Measurements from ENCODE around the gene DYDC1.

The DYDC1 gene

DNA sequence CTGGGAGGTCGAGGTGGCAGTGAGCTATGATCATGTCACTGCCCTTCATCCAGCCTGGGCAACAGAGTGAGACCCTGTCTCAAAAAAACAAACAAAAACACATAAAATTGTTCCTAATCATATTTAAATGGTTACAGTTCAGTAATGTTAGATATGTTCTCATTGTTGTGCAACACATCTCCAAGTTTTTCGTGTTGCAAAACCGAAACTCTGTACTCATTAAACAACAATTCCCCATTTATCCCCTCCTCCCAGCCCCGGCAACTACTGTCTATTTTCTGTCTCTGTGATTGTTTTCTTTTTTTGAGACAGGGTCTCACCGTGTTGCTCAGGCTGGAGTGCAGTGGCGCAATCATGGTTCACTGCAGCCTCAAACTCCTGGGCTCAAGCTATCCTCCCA, 35.7 kb upstream of the DYDC1 start:
- H3K79me2 ChIP-seq (ENCODE audit: control insufficient read depth, low read length): no peaks in the 10 kb centered on the region
- H4K20me1 ChIP-seq (ENCODE audit: control insufficient read depth, insufficient read depth, low read depth, low read length): no peaks in the 10 kb centered on the region
- H3F3A ChIP-seq (ENCODE audit: control insufficient read depth, insufficient read depth): no peaks in the 10 kb centered on the region
- H3K27ac ChIP-seq (ENCODE audit: low read depth, low read length): no peak overlapping the region
- H3K4me2 ChIP-seq (ENCODE audit: low read length): no peak overlapping the region
- no peaks in the 10 kb centered on the region for H3K9me2 ChIP-seq (replicated peaks; ENCODE audit: control insufficient read depth, low read length)
- H3K27me3 ChIP-seq (ENCODE audit: control insufficient read depth, low read length): peaks cover 8% of the 10 kb centered on the region; the same call in 1 of the 2 replicates
- H3K4me1 ChIP-seq (ENCODE audit: control insufficient read depth, low read length): peaks cover 16% of the 10 kb centered on the region
- H3K4me3 ChIP-seq (ENCODE audit: low read length): no peak overlapping the region
- no peaks in the 10 kb centered on the region for H3K36me3 ChIP-seq (ENCODE audit: control insufficient read depth, low read length)
- no peak for TF ChIP-seq EZH2phosphoT487 (IDR thresholded peaks at IDR 0.05; ENCODE audit: borderline replicate concordance, low read length)
- TF ChIP-seq, protein P1, sequence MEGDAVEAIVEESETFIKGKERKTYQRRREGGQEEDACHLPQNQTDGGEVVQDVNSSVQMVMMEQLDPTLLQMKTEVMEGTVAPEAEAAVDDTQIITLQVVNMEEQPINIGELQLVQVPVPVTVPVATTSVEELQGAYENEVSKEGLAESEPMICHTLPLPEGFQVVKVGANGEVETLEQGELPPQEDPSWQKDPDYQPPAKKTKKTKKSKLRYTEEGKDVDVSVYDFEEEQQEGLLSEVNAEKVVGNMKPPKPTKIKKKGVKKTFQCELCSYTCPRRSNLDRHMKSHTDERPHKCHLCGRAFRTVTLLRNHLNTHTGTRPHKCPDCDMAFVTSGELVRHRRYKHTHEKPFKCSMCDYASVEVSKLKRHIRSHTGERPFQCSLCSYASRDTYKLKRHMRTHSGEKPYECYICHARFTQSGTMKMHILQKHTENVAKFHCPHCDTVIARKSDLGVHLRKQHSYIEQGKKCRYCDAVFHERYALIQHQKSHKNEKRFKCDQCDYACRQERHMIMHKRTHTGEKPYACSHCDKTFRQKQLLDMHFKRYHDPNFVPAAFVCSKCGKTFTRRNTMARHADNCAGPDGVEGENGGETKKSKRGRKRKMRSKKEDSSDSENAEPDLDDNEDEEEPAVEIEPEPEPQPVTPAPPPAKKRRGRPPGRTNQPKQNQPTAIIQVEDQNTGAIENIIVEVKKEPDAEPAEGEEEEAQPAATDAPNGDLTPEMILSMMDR (IDR thresholded peaks at IDR 0.05; ENCODE audit: low read depth, low read length, poor library complexity, severe bottlenecking): no peak
- no peaks in the 10 kb centered on the region for H3K9me3 ChIP-seq (ENCODE audit: control insufficient read depth, insufficient read depth, low read length)

DNA sequence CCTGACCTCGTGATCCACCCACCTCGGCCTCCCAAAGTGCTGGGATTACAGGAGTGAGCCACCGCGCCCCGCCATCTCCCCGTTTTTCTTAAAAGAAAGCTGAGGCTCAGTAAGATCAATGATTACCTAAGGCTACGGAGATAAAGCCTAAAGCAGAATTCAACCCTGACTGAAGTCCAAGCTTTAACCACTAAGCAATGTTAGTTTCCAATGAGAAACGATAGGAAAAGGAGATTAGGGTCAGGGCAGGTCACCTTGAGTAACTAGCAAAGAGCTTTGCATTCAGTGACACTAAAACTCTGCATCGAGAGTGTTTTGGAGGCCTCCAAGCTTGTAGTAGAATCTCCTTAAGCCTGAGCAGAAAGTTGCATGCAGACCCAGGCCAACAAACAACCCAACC, 34.2 kb upstream of the DYDC1 start:
- Histone ChIP-seq H3K79me2 (ENCODE audit: control insufficient read depth, low read length) (no peaks in the 10 kb centered on the region), H3K27ac (ENCODE audit: low read depth, low read length) (no peak overlapping the region), H3K36me3 (ENCODE audit: control insufficient read depth, low read length) (no peaks in the 10 kb centered on the region), H3K4me1 (ENCODE audit: control insufficient read depth, low read length) (peaks cover 16% of the 10 kb centered on the region), H3K27me3 (ENCODE audit: control insufficient read depth, low read length) (peaks cover 6% of the 10 kb centered on the region; the same call in 1 of the 2 replicates), H3F3A (ENCODE audit: control insufficient read depth, insufficient read depth) (no peaks in the 10 kb centered on the region), H3K9me3 (ENCODE audit: control insufficient read depth, insufficient read depth, low read length) (no peaks in the 10 kb centered on the region), H3K4me3 (ENCODE audit: low read length) (no peak overlapping the region), H3K4me2 (ENCODE audit: low read length) (no peak overlapping the region), H4K20me1 (ENCODE audit: control insufficient read depth, insufficient read depth, low read depth, low read length) (no peaks in the 10 kb centered on the region), H3K9me2 (replicated peaks; ENCODE audit: control insufficient read depth, low read length) (no peaks in the 10 kb centered on the region)
- no peak for TF ChIP-seq EZH2phosphoT487 (IDR thresholded peaks at IDR 0.05; ENCODE audit: borderline replicate concordance, low read length)

DNA sequence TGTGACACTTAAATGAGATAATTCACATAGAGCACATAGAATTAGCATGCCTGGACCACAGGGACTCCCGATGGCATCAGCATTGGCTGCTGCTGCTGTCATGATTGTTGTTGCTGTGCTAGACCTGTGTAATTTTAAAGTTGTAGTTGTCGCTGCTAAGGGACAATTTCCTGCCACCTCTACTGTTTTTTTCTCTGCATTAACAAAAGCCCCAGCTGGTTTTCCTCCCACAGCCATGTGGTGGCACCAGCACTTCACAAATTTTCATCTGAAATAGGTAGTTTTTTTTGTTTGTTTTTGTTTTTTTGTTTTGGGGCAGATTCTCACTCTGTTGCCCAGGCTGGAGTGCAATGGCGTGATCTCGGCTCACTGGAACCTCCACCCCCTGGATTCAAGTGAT, 26.4 kb upstream of the DYDC1 start:
- H3K9me3 ChIP-seq (ENCODE audit: control insufficient read depth, insufficient read depth, low read length): no peaks in the 10 kb centered on the region
- H3K27ac ChIP-seq (ENCODE audit: low read depth, low read length): no peak overlapping the region
- H3K9me2 ChIP-seq (replicated peaks; ENCODE audit: control insufficient read depth, low read length): no peaks in the 10 kb centered on the region
- peaks cover 4% of the 10 kb centered on the region; the same call in 1 of the 2 replicates for H3K27me3 ChIP-seq (ENCODE audit: control insufficient read depth, low read length)
- TF ChIP-seq, protein P1 (IDR thresholded peaks at IDR 0.05; ENCODE audit: low read depth, low read length, poor library complexity, severe bottlenecking): peak; percentile 69
- no peak for TF ChIP-seq EZH2phosphoT487 (IDR thresholded peaks at IDR 0.05; ENCODE audit: borderline replicate concordance, low read length)
- H3K36me3 ChIP-seq (ENCODE audit: control insufficient read depth, low read length): no peaks in the 10 kb centered on the region
- H3K4me3 ChIP-seq (ENCODE audit: low read length): 0 out of 2 replicates have a peak overlapping the region, but pooled peaks have one; percentile 25
- no peaks in the 10 kb centered on the region for H4K20me1 ChIP-seq (ENCODE audit: control insufficient read depth, insufficient read depth, low read depth, low read length)
- peak overlapping the region; percentile 4 for H3K4me2 ChIP-seq (ENCODE audit: low read length)
- H3K4me1 ChIP-seq (ENCODE audit: control insufficient read depth, low read length): peaks cover 7% of the 10 kb centered on the region
- H3K79me2 ChIP-seq (ENCODE audit: control insufficient read depth, low read length): no peaks in the 10 kb centered on the region
- H3F3A ChIP-seq (ENCODE audit: control insufficient read depth, insufficient read depth): no peaks in the 10 kb centered on the region

DNA sequence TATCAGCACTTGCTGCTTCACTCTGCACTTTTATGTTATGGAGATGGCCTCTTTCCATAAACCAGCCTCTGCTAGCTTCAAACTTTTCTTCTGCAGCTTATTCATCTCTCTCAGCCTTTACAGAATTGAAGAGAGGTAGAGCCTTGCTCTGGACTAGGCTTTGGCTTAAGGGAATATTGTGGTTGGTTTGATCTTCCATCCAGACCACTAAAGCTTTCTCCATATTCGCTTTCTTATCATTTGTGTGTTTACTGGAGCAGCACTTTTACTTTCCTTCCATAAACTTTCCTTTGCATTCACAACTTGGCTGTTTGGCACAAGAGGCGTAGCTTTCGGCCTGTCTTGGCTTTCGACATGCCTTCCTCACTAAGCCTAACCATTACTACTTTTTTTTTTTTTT, 23.6 kb upstream of the DYDC1 start:
- no peaks in the 10 kb centered on the region for H3F3A ChIP-seq (ENCODE audit: control insufficient read depth, insufficient read depth)
- no peaks in the 10 kb centered on the region for H3K9me2 ChIP-seq (replicated peaks; ENCODE audit: control insufficient read depth, low read length)
- no peaks in the 10 kb centered on the region for H3K79me2 ChIP-seq (ENCODE audit: control insufficient read depth, low read length)
- H3K27ac ChIP-seq (ENCODE audit: low read depth, low read length): no peak overlapping the region
- H4K20me1 ChIP-seq (ENCODE audit: control insufficient read depth, insufficient read depth, low read depth, low read length): no peaks in the 10 kb centered on the region
- peaks cover 8% of the 10 kb centered on the region; the same call in 1 of the 2 replicates for H3K27me3 ChIP-seq (ENCODE audit: control insufficient read depth, low read length)
- no peak overlapping the region for H3K4me2 ChIP-seq (ENCODE audit: low read length)
- no peak for TF ChIP-seq EZH2phosphoT487 (IDR thresholded peaks at IDR 0.05; ENCODE audit: borderline replicate concordance, low read length)
- TF ChIP-seq, protein P1 (IDR thresholded peaks at IDR 0.05; ENCODE audit: low read depth, low read length, poor library complexity, severe bottlenecking): no peak
- no peaks in the 10 kb centered on the region for H3K36me3 ChIP-seq (ENCODE audit: control insufficient read depth, low read length)
- no peak overlapping the region for H3K4me3 ChIP-seq (ENCODE audit: low read length)
- peaks cover 4% of the 10 kb centered on the region; the same call in 1 of the 2 replicates for H3K4me1 ChIP-seq (ENCODE audit: control insufficient read depth, low read length)
- no peaks in the 10 kb centered on the region for H3K9me3 ChIP-seq (ENCODE audit: control insufficient read depth, insufficient read depth, low read length)
